Diencephalon (tissue), 1 donor: ENCODE data around the gene KHDC3L. TPM values are rescaled to one million over a fixed set of nuclear protein-coding genes. Genes with fewer than 3 reads are reported as not detected.

Experiments
- small RNA-seq: library from RNA; depleted of rRNA; stranded (forward); fragments of <200 nt; gene quantifications from one replicate; pipeline ENCODE3, GENCODE V24; 2014
- total RNA-seq: library from RNA; depleted of rRNA; stranded (reverse); fragments of >200 nt; gene quantifications from one replicate; pipeline ENCODE4 v1.2.3, GENCODE V29; 2014

The KHDC3L gene
- total RNA-seq: not detected

GRCh38 chr6:73362358-73362757 lies at the start of gene KHDC3L:
KHDC3L (plus strand) TSS chr6:73362658; CDS start chr6:73362730, 72 bp downstream.

GRCh38 chr6:73353636-73354593 lies 8.5 kb upstream of the KHDC3L start, which contains the start of gene DPPA5:
DPPA5 (minus strand) TSS chr6:73354276; CDS start chr6:73354225, 51 bp downstream.

GRCh38 chr6:73369563-73369962 lies 7.1 kb downstream of the KHDC3L start, which contains the start of gene OOEP:
OOEP (minus strand) TSS chr6:73369897; CDS start chr6:73369792, 105 bp downstream.

GRCh38 chr6:73394577-73395354 lies 32.3 kb downstream of the KHDC3L start, which contains the start of gene DDX43:
DDX43 (plus strand) TSS chr6:73394828; CDS start chr6:73394906, 78 bp downstream.

Small RNA genes lying within 50 kb of the gene (small RNA-seq; reads per million reads assigned to genes)
- gene RPL39P3: not detected

Other genes with a start within 250 kb of the KHDC3L start
- 0.69 TPM for gene KHDC1L, start 137.2 kb upstream of the KHDC3L start, total RNA-seq
- 7.8 TPM for gene KHDC1, start 99.5 kb upstream of the KHDC3L start, total RNA-seq
- gene DPPA5, start 8.4 kb upstream of the KHDC3L start, total RNA-seq: not detected
- not detected for gene OOEP, start 7.2 kb downstream of the KHDC3L start, total RNA-seq
- gene DDX43, start 32.2 kb downstream of the KHDC3L start, total RNA-seq: 0.46 TPM
- gene CGAS, start 89.6 kb downstream of the KHDC3L start, total RNA-seq: 1.6 TPM
- 26.8 TPM for gene MTO1, start 99.1 kb downstream of the KHDC3L start, total RNA-seq
- gene EEF1A1, start 158.4 kb downstream of the KHDC3L start, total RNA-seq: 13,490 TPM